Lower leg skin (tissue), 4 donors: ENCODE measurements around the gene NALF2. TPM values are rescaled to one million over a fixed set of nuclear protein-coding genes. Genes with fewer than 3 reads are reported as not detected.

Experiments used
- DNase-seq, 2 donors: peaks; one replicate each; pipeline ENCODE4 v3.0.0-alpha.2; 2019; ENCODE audit warnings: low spot score in 2 of 2
- H3K4me3 ChIP-seq: fragments of 200-600 bp; sonication (generic); 2 replicates; pipeline ENCODE4 v1.5.1; 2017; ENCODE audit warnings: mild to moderate bottlenecking, low read depth; ENCODE audit not compliant: poor library complexity, severe bottlenecking
- POLR2A ChIP-seq, 2 donors: fragments of 450-650 bp; IDR thresholded peaks; one replicate each; pipeline ENCODE4 v1.6.1; 2016 to 2017; ENCODE audit warnings: antibody characterized with exemption in 2 of 2, mild to moderate bottlenecking in 1 of 2, moderate library complexity in 1 of 2
- WGBS, 2 donors: methylation state at CpG; one replicate each; pipeline ENCODE4 v1.1.5; 2018; 5-methylcytosine and 5-hydroxymethylcytosine counted together
- intact Hi-C: fragments of 100-400 bp; cut with DNase I; formaldehyde crosslinking; loops from one replicate; pipeline ENCODE4 v1.15.0; 2023; ENCODE audit warnings: low total_unique reads
- total RNA-seq, 4 donors: library from RNA; depleted of rRNA; stranded (reverse); fragments of >200 nt; gene quantifications; one replicate each; pipeline ENCODE4 v1.1.0, GENCODE V29; 2016
- TF ChIP-seq, protein P1 (sequence below), 3 donors: fragments of 450-650 bp; IDR thresholded peaks; one replicate each; pipeline ENCODE4 v1.5.1; 2016; ENCODE audit warnings: antibody characterized with exemption in 3 of 3, mild to moderate bottlenecking in 3 of 3, moderate library complexity in 2 of 3

Gene NALF2
- total RNA-seq, 4 donors from 2014 or later: 0.19 TPM; not detected in 3

DNA sequence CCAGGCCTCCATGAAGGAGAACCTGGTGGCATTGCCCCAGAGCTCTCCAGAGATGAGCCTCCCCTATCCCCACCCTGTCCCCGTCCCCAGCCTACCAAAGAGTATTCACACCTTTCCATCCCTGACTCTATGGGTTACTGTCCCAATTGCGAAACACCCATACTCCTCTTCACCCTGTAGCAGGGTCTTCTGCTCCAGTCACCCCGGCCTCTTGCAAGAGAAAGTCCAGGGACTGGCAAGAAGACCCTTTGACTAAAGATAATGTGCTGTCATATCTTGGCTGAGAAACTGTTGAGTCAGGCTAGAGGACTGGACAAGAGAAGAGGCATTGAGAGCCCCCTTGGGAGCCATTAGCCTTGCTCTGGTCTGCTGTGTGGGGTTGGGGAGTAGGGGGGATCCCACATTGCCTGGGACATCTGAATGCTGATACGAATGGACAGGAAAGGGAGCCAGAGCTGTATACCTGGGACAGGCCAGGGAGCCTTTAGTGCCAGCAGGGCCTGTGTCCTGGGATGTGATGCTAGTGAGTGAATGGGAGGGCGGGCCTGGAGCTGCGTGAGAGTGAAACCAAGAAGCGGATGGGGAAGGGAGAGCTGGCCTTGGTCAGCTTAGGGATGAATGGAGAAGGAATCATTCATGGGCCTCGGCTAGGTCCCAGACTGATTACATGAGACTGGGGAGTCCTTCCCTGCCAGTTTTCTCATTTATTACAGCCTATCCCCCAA lies 27.1 kb downstream of the NALF2 start:
- 77 to 83% methylated on average over 8 of the region's 8 CpGs for WGBS, 2 donors
- TF ChIP-seq POLR2A (IDR thresholded peaks at IDR 0.05): no peak
- TF ChIP-seq, protein P1, sequence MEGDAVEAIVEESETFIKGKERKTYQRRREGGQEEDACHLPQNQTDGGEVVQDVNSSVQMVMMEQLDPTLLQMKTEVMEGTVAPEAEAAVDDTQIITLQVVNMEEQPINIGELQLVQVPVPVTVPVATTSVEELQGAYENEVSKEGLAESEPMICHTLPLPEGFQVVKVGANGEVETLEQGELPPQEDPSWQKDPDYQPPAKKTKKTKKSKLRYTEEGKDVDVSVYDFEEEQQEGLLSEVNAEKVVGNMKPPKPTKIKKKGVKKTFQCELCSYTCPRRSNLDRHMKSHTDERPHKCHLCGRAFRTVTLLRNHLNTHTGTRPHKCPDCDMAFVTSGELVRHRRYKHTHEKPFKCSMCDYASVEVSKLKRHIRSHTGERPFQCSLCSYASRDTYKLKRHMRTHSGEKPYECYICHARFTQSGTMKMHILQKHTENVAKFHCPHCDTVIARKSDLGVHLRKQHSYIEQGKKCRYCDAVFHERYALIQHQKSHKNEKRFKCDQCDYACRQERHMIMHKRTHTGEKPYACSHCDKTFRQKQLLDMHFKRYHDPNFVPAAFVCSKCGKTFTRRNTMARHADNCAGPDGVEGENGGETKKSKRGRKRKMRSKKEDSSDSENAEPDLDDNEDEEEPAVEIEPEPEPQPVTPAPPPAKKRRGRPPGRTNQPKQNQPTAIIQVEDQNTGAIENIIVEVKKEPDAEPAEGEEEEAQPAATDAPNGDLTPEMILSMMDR (IDR thresholded peaks at IDR 0.05): no peak
- DNase-seq: peak in 1 of 2 donors; percentile 69
- intact Hi-C loops: no loop called here
- no peak overlapping the region for H3K4me3 ChIP-seq

DNA sequence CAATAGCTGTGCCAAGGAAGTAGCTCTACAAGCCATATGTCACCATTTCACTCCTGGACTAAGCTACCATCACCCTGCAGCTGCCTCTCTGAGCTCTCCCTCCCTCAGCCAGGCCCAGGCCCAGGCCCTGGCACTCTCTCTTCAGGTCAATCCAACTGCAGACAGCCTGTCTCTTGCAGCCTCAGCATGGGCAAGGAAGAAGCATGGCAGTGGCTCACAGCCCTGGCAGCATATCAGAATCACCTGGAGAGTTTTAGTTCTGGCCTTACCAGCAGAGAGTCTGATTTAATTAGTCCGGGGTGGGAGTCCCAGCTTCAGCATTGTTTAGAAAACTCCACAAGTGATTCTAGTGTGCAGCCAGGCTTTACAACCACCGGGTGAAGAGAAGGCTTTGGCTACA lies 31.5 kb downstream of the NALF2 start:
- peak in 1 of 2 donors; percentile 37 for DNase-seq
- H3K4me3 ChIP-seq: no peak overlapping the region
- whole genome bisulfite sequencing, 2 donors: 62% methylated on average over 2 of the region's 2 CpGs; no CpG with 5 or more reads in 1 of the 2 donors
- no peak for TF ChIP-seq POLR2A (IDR thresholded peaks at IDR 0.05)
- TF ChIP-seq, protein P1 (IDR thresholded peaks at IDR 0.05): no peak
- intact Hi-C loops: no loop called here

DNA sequence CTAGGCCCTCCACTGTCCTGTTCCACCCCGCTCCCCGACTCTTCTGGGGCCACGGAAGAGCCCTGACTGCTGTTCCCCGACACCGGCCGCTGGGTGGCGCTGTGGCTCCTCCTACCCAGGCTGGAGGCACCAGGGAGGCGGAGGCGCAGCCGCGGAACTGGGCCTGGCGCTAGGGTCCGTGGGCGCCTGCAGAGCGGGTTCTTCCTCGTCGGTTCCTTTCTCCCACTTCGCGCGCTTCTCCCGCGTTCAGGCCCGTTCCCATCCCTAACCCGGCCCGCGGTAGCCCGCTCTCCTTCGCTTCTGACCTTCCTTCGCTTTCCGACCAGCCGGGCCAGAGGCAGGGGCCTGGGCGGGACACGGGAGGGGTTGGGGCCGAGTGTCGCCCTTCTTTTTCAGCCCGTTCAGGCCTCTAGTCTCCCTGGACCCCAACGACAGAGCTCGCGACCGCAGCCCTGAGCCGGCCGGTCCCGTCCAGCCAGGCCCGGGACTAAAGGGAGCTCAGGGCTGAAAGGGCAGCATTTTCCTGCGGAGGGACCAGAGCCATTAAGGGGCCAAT lies 34.3 kb downstream of the NALF2 start:
- peak; percentile 29 to 91 for DNase-seq
- intact Hi-C loops: no loop called here
- 9 to 22% methylated on average over 36 to 44 of the region's 45 CpGs for WGBS, 2 donors
- no peak for TF ChIP-seq POLR2A (IDR thresholded peaks at IDR 0.05)
- TF ChIP-seq, protein P1 (IDR thresholded peaks at IDR 0.05): no peak
- no peak overlapping the region for H3K4me3 ChIP-seq

DNA sequence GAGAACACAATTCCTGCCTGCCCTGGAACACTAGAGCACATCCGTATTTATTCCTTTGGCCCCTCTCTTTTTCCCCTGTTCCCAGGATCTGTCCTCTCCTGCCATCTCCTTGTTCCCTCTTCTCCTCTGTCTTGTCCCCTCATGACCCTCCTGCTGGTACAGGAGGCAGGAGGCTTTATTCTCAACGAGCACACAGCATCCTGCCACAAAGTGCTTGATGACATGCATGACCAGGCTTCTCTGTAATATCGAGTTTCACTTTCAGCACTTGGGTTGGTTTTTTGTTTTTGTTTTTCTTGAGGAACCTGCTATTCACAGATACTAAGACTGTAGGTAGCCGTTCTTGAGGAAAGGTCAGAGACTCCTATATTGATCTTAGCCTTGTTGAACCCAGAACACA lies 35.3 kb downstream of the NALF2 start:
- no peak for TF ChIP-seq POLR2A (IDR thresholded peaks at IDR 0.05)
- TF ChIP-seq, protein P1 (IDR thresholded peaks at IDR 0.05): no peak
- intact Hi-C loops: no loop called here
- WGBS, 2 donors: 65 to 69% methylated on average over 4 of the region's 4 CpGs
- DNase-seq: peak in 1 of 2 donors; percentile 10
- no peak overlapping the region for H3K4me3 ChIP-seq

DNA sequence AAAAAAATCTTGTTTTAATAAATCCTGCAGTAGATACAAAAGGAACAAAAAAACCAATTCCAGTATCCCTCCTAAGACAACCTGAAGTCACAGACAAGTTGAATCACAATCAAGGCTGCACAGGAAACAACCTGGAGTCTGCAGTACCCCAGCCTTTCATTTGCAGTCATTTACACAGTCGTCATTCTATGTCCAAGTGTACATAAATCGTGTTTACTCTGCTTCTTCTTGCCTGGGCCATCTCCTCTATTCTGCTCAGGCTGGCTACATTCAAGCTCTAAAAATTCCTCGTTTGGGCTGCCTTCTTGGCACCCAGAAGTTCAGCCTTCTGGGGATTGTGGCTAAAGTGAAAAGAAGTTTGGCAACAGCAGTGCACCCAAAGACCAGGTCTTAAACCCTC lies 37.8 kb downstream of the NALF2 start:
- DNase-seq: peak in 1 of 2 donors; percentile 9
- no peak overlapping the region for H3K4me3 ChIP-seq
- intact Hi-C loops: no loop called here
- TF ChIP-seq, protein P1 (IDR thresholded peaks at IDR 0.05): no peak
- TF ChIP-seq POLR2A (IDR thresholded peaks at IDR 0.05): no peak
- WGBS, 2 donors: 48 to 78% methylated on average over 3 of the region's 3 CpGs
